Mucosa of rectum (tissue), 2 donors: ENCODE data around the gene NTMT1.
"Not testable (repeated sequence)": the region's sequence is repeated elsewhere in the genome, so short reads cannot be mapped to it uniquely, and the experiment has no call there.

Source experiments
- H3K27ac ChIP-seq, 2 donors: one replicate each; pipeline ENCODE4 v1.7.0; 2013; ENCODE audit warnings: inconsistent platforms in 2 of 2, low read depth in 2 of 2, low read length in 2 of 2
- H3K27me3 ChIP-seq, 2 donors: one replicate each; pipeline ENCODE4 v1.7.0; 2013; ENCODE audit warnings: low read length in 2 of 2; ENCODE audit not compliant: control insufficient read depth in 2 of 2, insufficient read depth in 2 of 2
- H3K36me3 ChIP-seq, 2 donors: one replicate each; pipeline ENCODE4 v1.7.0; 2013; ENCODE audit warnings: low read length in 2 of 2; ENCODE audit not compliant: control insufficient read depth in 2 of 2, insufficient read depth in 2 of 2
- H3K4me1 ChIP-seq, 2 donors: one replicate each; pipeline ENCODE4 v1.7.0; 2013; ENCODE audit warnings: low read length in 2 of 2, mild to moderate bottlenecking in 1 of 2; ENCODE audit not compliant: control insufficient read depth in 2 of 2, insufficient read depth in 2 of 2
- H3K4me3 ChIP-seq, 2 donors: one replicate each; pipeline ENCODE4 v1.7.0; 2013; ENCODE audit warnings: low read length in 2 of 2
- H3K9ac ChIP-seq, 2 donors: one replicate each; pipeline ENCODE4 v1.7.0; 2013; ENCODE audit warnings: low read length in 2 of 2, low read depth in 1 of 2, mild to moderate bottlenecking in 1 of 2
- H3K9me3 ChIP-seq, 2 donors: one replicate each; pipeline ENCODE4 v1.7.0; 2013; ENCODE audit warnings: low read length in 2 of 2; ENCODE audit not compliant: control insufficient read depth in 2 of 2
- donor health status: healthy.
- donor health status: Normal muscosa, but diverticular disease.

Gene NTMT1

GRCh38 chr9:129654554-129655040 is 28.6 kb downstream of the NTMT1 start:
- H3K4me1 ChIP-seq: no peaks in the 10 kb centered on the region
- H3K27ac ChIP-seq: no peak overlapping the region
- H3K9me3 ChIP-seq: no peaks in the 10 kb centered on the region
- H3K9ac ChIP-seq: no peak overlapping the region
- no peaks in the 10 kb centered on the region for H3K27me3 ChIP-seq
- no peak overlapping the region for H3K4me3 ChIP-seq
- no peaks in the 10 kb centered on the region for H3K36me3 ChIP-seq

- no peaks in the 10 kb centered on the region for H3K4me1 ChIP-seq
- H3K27me3 ChIP-seq: no peaks in the 10 kb centered on the region
- H3K36me3 ChIP-seq: no peaks in the 10 kb centered on the region
- H3K27ac ChIP-seq: no peak overlapping the region
- H3K9ac ChIP-seq: no peak overlapping the region
- H3K4me3 ChIP-seq: no peak overlapping the region
- no peaks in the 10 kb centered on the region for H3K9me3 ChIP-seq
These were observed 29.2 kb downstream of the NTMT1 start for GRCh38 chr9:129655154-129655553.

- H3K4me1 ChIP-seq: no peaks in the 10 kb centered on the region
- H3K4me3 ChIP-seq: no peak overlapping the region
- H3K9ac ChIP-seq: no peak overlapping the region
- no peaks in the 10 kb centered on the region for H3K27me3 ChIP-seq
- H3K27ac ChIP-seq: no peak overlapping the region
- no peaks in the 10 kb centered on the region for H3K9me3 ChIP-seq
- H3K36me3 ChIP-seq: no peaks in the 10 kb centered on the region
These were observed 29.7 kb downstream of the NTMT1 start for GRCh38 chr9:129655696-129656095.

GRCh38 chr9:129656795-129657390 is 30.9 kb downstream of the NTMT1 start:
- Histone ChIP-seq H3K9ac (no peak overlapping the region), H3K4me1 (no peaks in the 10 kb centered on the region), H3K9me3 (no peaks in the 10 kb centered on the region), H3K27me3 (no peaks in the 10 kb centered on the region), H3K27ac (no peak overlapping the region), H3K36me3 (no peaks in the 10 kb centered on the region), H3K4me3 (no peak overlapping the region)

- Histone ChIP-seq H3K4me1 (peaks cover 0 to 2% of the 10 kb centered on the region in 2 donors), H3K4me3 (no peak overlapping the region), H3K9me3 (no peaks in the 10 kb centered on the region), H3K36me3 (no peaks in the 10 kb centered on the region), H3K27me3 (peaks cover 3 to 5% of the 10 kb centered on the region in 2 donors), H3K27ac (no peak overlapping the region), H3K9ac (no peak overlapping the region)
These were observed 35.1 kb downstream of the NTMT1 start for GRCh38 chr9:129661029-129661428.

GRCh38 chr9:129662239-129662638 is 36.3 kb downstream of the NTMT1 start:
- H3K9ac ChIP-seq, H3K27me3 ChIP-seq: not testable (repeated sequence)

GRCh38 chr9:129664746-129665388 is 38.9 kb downstream of the NTMT1 start:
- no peak overlapping the region for H3K27ac ChIP-seq
- no peak overlapping the region for H3K9ac ChIP-seq
- H3K9me3 ChIP-seq: no peaks in the 10 kb centered on the region
- peak overlapping the region in 1 of 2 donors; percentile 16 for H3K4me3 ChIP-seq
- H3K27me3 ChIP-seq: peaks cover 9 to 17% of the 10 kb centered on the region in 2 donors
- H3K4me1 ChIP-seq: peaks cover 0 to 2% of the 10 kb centered on the region in 2 donors
- H3K36me3 ChIP-seq: no peaks in the 10 kb centered on the region

More at GRCh38 chr9:129662239-129662638, 36.3 kb downstream of the NTMT1 start:
- not testable (repeated sequence) for H3K9me3 ChIP-seq, H3K36me3 ChIP-seq, H3K4me3 ChIP-seq, H3K27ac ChIP-seq, H3K4me1 ChIP-seq

- no peak within 1 kb of the TSS for H3K27ac ChIP-seq
- no peaks in the 10 kb centered on the region for H3K9me3 ChIP-seq
- no peaks in the 10 kb centered on the region for H3K36me3 ChIP-seq
- no peak within 1 kb of the TSS for H3K9ac ChIP-seq
- H3K4me3 ChIP-seq: peak within 1 kb of the TSS in 1 of 2 donors; percentile 16
- H3K4me1 ChIP-seq: peaks cover 0 to 2% of the 10 kb centered on the region in 2 donors
- H3K27me3 ChIP-seq: peaks cover 9 to 19% of the 10 kb centered on the region in 2 donors
These were observed 39.4 kb downstream of the NTMT1 start, which contains the start of gene PRRX2 for GRCh38 chr9:129665389-129665775. Gene PRRX2 (plus strand): TSS chr9:129665647. CDS start chr9:129665868, 221 bp downstream.

- Histone ChIP-seq H3K9me3 (no peaks in the 10 kb centered on the region), H3K4me1 (peaks cover 0 to 2% of the 10 kb centered on the region in 2 donors), H3K4me3 (no peak overlapping the region), H3K9ac (no peak overlapping the region), H3K36me3 (no peaks in the 10 kb centered on the region), H3K27ac (no peak overlapping the region), H3K27me3 (peaks cover 9 to 19% of the 10 kb centered on the region in 2 donors)
These were observed 40.0 kb downstream of the NTMT1 start for GRCh38 chr9:129665814-129666520.

GRCh38 chr9:129666575-129666974 is 40.6 kb downstream of the NTMT1 start:
- peaks cover 0 to 2% of the 10 kb centered on the region in 2 donors for H3K4me1 ChIP-seq
- H3K9ac ChIP-seq: no peak overlapping the region
- peaks cover 9 to 19% of the 10 kb centered on the region in 2 donors for H3K27me3 ChIP-seq
- no peak overlapping the region for H3K4me3 ChIP-seq
- H3K36me3 ChIP-seq: no peaks in the 10 kb centered on the region
- H3K9me3 ChIP-seq: no peaks in the 10 kb centered on the region
- H3K27ac ChIP-seq: no peak overlapping the region
